ENCODE data around the gene SLC26A2. TPM values are rescaled to one million over a fixed set of nuclear protein-coding genes. Genes with fewer than 3 reads are reported as not detected.

SLC26A2 gene
- total RNA-seq, 1 donor from 2014 or later = 7.7 TPM

DNA sequence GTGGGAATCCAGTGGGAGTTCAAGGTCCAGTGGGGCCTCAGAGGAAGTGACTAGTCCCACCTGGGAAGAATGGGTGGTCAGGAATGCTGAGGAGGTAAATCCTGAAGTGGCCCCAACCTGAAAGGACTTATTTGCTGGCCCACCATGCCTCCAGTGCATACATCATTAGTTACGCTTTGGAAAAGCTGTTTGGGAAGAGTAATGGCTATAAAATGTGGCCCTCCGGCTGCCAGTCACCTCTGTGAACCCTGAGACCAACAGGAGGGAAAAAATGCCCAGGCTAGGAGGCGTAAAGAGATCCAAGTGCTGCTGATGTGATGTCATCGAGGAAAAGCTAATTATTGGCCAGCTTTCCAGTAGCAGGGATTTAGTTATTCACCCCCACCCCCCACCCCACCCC lies 2.7 kb upstream of the SLC26A2 start:
- Mint-ChIP-seq H3K27me3 (ENCODE audit: low read depth) (no peaks in the 10 kb centered on the region), H3K27ac (no peak overlapping the region), H3K4me1 (ENCODE audit: low read depth) (peaks cover 33% of the 10 kb centered on the region), H3K4me3 (ENCODE audit: low read depth) (no peak overlapping the region), H3K36me3 (ENCODE audit: low read depth) (peaks cover 3% of the 10 kb centered on the region), H3K9me3 (no peaks in the 10 kb centered on the region)
- intact Hi-C loops (cut with micrococcal nuclease) = no loop called here
- no peak for DNase-seq (ENCODE audit: low spot score)

DNA sequence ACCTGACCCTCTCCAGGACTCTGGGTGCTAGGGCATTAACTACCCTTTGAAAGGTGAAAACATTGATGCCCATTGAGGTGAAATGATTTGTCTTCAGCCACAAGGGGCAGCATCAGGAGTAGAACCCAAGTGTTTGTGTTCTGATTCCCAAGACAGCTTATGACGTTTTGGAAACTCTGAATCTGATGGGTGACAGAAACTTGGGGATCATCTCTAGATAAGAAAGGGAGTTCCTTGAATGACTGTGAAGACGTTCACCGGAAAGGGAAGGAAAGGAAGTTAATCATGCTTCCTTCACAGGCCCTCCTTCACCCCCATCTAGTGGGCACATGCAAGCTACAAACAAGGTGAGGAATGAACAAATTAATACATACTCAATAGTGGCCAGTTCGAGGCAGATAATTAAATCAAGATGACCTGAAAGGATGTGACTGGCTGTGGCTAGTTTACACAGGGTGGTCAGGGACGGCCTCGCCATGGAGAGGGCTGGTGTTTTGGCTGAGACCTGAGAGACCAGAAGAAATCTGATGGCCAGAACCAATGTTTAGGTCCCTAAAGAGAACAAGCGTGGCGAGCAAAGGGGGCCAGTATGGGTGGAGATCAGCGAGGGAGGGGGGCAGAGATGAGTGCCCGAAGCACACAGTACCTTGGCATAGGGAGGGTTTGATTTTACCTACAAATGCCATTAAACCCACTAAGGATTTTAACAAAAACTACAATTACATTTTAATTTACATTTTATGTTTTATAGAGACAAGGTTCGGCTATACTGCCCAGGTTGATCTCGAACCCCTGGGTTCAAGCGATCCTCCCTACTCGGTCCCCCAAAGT lies 937 bp upstream of the SLC26A2 start:
- H3K27ac Mint-ChIP-seq = peak overlapping the region; percentile 99
- DNase-seq (ENCODE audit: low spot score) = peak; percentile 36
- H3K9me3 Mint-ChIP-seq = no peaks in the 10 kb centered on the region
- H3K36me3 Mint-ChIP-seq (ENCODE audit: low read depth) = peaks cover 3% of the 10 kb centered on the region
- peaks cover 33% of the 10 kb centered on the region for H3K4me1 Mint-ChIP-seq (ENCODE audit: low read depth)
- peak overlapping the region; percentile 89 for H3K4me3 Mint-ChIP-seq (ENCODE audit: low read depth)
- no peaks in the 10 kb centered on the region for H3K27me3 Mint-ChIP-seq (ENCODE audit: low read depth)
- intact Hi-C loops (cut with micrococcal nuclease) = loop anchor here (1.0 to 5.0 kb wide), 6 partner anchors 19 to 612 kb away; partner anchors contain the start of genes GRPEL2, HMGXB3 and TIGD6

DNA sequence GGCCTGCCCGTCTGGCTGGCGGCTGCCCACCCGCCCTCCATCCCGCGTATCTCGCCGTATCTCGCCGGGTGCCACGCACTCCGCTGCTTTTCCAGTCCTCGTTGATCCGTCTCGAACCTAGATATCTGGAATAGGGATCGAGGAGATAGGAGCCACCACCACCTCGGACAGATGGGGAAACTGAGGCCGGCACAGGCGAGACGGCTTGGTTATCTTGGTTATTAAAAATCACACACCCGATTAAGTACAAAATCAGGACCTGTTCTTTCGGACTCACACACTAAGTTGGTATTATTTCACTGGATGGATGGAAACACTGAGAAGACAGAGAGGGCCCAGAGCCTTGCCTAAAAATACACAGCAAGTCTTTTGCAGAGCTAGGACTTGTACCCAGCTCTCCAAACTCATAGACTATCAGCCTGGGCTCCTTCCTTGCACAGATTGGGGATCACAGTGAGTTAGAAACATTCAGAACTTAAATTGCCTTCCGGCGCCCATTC lies 678 bp downstream of the SLC26A2 start:
- Mint-ChIP-seq H3K36me3 (ENCODE audit: low read depth) (peaks cover 3% of the 10 kb centered on the region), H3K4me3 (ENCODE audit: low read depth) (peak overlapping the region; percentile 89), H3K4me1 (ENCODE audit: low read depth) (peaks cover 33% of the 10 kb centered on the region), H3K27me3 (ENCODE audit: low read depth) (no peaks in the 10 kb centered on the region), H3K27ac (peak overlapping the region; percentile 30), H3K9me3 (no peaks in the 10 kb centered on the region)
- no peak for DNase-seq (ENCODE audit: low spot score)
- intact Hi-C loops (cut with micrococcal nuclease) = loop anchor here (5.0 kb wide), 2 partner anchors 109 to 614 kb away; partner anchors contain the start of gene GRPEL2

GRCh38 chr5:149961957-149962409 lies 1.4 kb downstream of the SLC26A2 start:
- no peaks in the 10 kb centered on the region for H3K9me3 Mint-ChIP-seq
- H3K27me3 Mint-ChIP-seq (ENCODE audit: low read depth) = no peaks in the 10 kb centered on the region
- peak overlapping the region; percentile 89 for H3K4me3 Mint-ChIP-seq (ENCODE audit: low read depth)
- no peak overlapping the region for H3K27ac Mint-ChIP-seq
- peaks cover 33% of the 10 kb centered on the region for H3K4me1 Mint-ChIP-seq (ENCODE audit: low read depth)
- intact Hi-C loops (cut with micrococcal nuclease) = loop anchor here (5.0 kb wide), 2 partner anchors 110 to 615 kb away; partner anchors contain the start of gene GRPEL2
- peaks cover 3% of the 10 kb centered on the region for H3K36me3 Mint-ChIP-seq (ENCODE audit: low read depth)
- DNase-seq (ENCODE audit: low spot score) = no peak

GRCh38 chr5:149962601-149963300 lies 2.2 kb downstream of the SLC26A2 start:
- H3K36me3 Mint-ChIP-seq (ENCODE audit: low read depth) = peaks cover 3% of the 10 kb centered on the region
- DNase-seq (ENCODE audit: low spot score) = no peak
- intact Hi-C loops (cut with micrococcal nuclease) = loop anchor here (5.0 kb wide), 2 partner anchors 110 to 615 kb away; partner anchors contain the start of gene GRPEL2
- no peak overlapping the region for H3K4me3 Mint-ChIP-seq (ENCODE audit: low read depth)
- H3K27me3 Mint-ChIP-seq (ENCODE audit: low read depth) = no peaks in the 10 kb centered on the region
- H3K27ac Mint-ChIP-seq = no peak overlapping the region
- H3K9me3 Mint-ChIP-seq = no peaks in the 10 kb centered on the region
- peaks cover 34% of the 10 kb centered on the region for H3K4me1 Mint-ChIP-seq (ENCODE audit: low read depth)

- peaks cover 34% of the 10 kb centered on the region for H3K4me1 Mint-ChIP-seq (ENCODE audit: low read depth)
- H3K27me3 Mint-ChIP-seq (ENCODE audit: low read depth) = no peaks in the 10 kb centered on the region
- H3K4me3 Mint-ChIP-seq (ENCODE audit: low read depth) = no peak overlapping the region
- intact Hi-C loops (cut with micrococcal nuclease) = loop anchor here (5.0 kb wide), 2 partner anchors 111 to 616 kb away; partner anchors contain the start of gene GRPEL2
- peaks cover 3% of the 10 kb centered on the region for H3K36me3 Mint-ChIP-seq (ENCODE audit: low read depth)
- H3K27ac Mint-ChIP-seq = no peak overlapping the region
- no peaks in the 10 kb centered on the region for H3K9me3 Mint-ChIP-seq
- no peak for DNase-seq (ENCODE audit: low spot score)
Observed at GRCh38 chr5:149963729-149964128, 3.2 kb downstream of the SLC26A2 start.

- Mint-ChIP-seq H3K4me1 (ENCODE audit: low read depth) (peaks cover 10% of the 10 kb centered on the region), H3K27ac (no peak overlapping the region), H3K9me3 (no peaks in the 10 kb centered on the region), H3K36me3 (ENCODE audit: low read depth) (peaks cover 3% of the 10 kb centered on the region), H3K4me3 (ENCODE audit: low read depth) (no peak overlapping the region), H3K27me3 (ENCODE audit: low read depth) (no peaks in the 10 kb centered on the region)
- intact Hi-C loops (cut with micrococcal nuclease) = no loop called here
- DNase-seq (ENCODE audit: low spot score) = no peak
Observed at GRCh38 chr5:149966946-149967345, 6.4 kb downstream of the SLC26A2 start.

- DNase-seq (ENCODE audit: low spot score) = no peak
- H3K36me3 Mint-ChIP-seq (ENCODE audit: low read depth) = no peaks in the 10 kb centered on the region
- intact Hi-C loops (cut with micrococcal nuclease) = no loop called here
- H3K4me1 Mint-ChIP-seq (ENCODE audit: low read depth) = peaks cover 1% of the 10 kb centered on the region
- no peak overlapping the region for H3K4me3 Mint-ChIP-seq (ENCODE audit: low read depth)
- no peak overlapping the region for H3K27ac Mint-ChIP-seq
- H3K9me3 Mint-ChIP-seq = no peaks in the 10 kb centered on the region
- no peaks in the 10 kb centered on the region for H3K27me3 Mint-ChIP-seq (ENCODE audit: low read depth)
Observed at GRCh38 chr5:149969181-149969930, 8.8 kb downstream of the SLC26A2 start.

GRCh38 chr5:149975409-149975808 lies 14.9 kb downstream of the SLC26A2 start:
- intact Hi-C loops (cut with micrococcal nuclease) = no loop called here
- Mint-ChIP-seq H3K27ac (no peak overlapping the region), H3K27me3 (ENCODE audit: low read depth) (no peaks in the 10 kb centered on the region), H3K4me3 (ENCODE audit: low read depth) (no peak overlapping the region), H3K36me3 (ENCODE audit: low read depth) (peaks cover 6% of the 10 kb centered on the region), H3K4me1 (ENCODE audit: low read depth) (peaks cover 4% of the 10 kb centered on the region), H3K9me3 (no peaks in the 10 kb centered on the region)
- DNase-seq (ENCODE audit: low spot score) = no peak

DNA sequence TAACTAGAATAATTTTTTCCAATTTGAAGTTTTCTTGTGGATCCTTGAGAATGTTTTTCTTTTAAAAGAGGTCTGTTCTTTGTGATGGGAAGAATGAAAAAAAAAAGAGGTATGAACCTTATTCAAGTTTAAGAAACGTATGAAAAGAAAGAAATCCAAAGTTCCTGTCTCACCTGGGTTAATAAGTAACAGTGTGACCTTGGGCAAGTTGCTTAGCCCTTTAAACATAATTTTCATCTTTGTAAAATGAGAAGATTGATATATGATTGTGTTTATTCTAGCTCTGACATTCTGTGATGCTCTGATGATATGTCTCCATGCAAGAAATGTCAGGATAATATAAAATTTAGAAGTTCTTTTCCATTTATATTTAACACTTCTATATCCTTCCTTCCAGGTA lies 19.3 kb downstream of the SLC26A2 start:
- Mint-ChIP-seq H3K4me3 (ENCODE audit: low read depth) (no peak overlapping the region), H3K36me3 (ENCODE audit: low read depth) (peaks cover 12% of the 10 kb centered on the region), H3K27ac (no peak overlapping the region), H3K27me3 (ENCODE audit: low read depth) (no peaks in the 10 kb centered on the region), H3K9me3 (no peaks in the 10 kb centered on the region), H3K4me1 (ENCODE audit: low read depth) (peaks cover 4% of the 10 kb centered on the region)
- intact Hi-C loops (cut with micrococcal nuclease) = no loop called here
- no peak for DNase-seq (ENCODE audit: low spot score)

GRCh38 chr5:149981206-149981605 lies 20.6 kb downstream of the SLC26A2 start:
- Mint-ChIP-seq H3K4me3 (ENCODE audit: low read depth) (no peak overlapping the region), H3K27ac (no peak overlapping the region), H3K27me3 (ENCODE audit: low read depth) (no peaks in the 10 kb centered on the region), H3K36me3 (ENCODE audit: low read depth) (peaks cover 10% of the 10 kb centered on the region), H3K9me3 (no peaks in the 10 kb centered on the region), H3K4me1 (ENCODE audit: low read depth) (no peaks in the 10 kb centered on the region)
- no peak for DNase-seq (ENCODE audit: low spot score)
- intact Hi-C loops (cut with micrococcal nuclease) = no loop called here

GRCh38 chr5:149982505-149982904 lies 21.9 kb downstream of the SLC26A2 start:
- no peaks in the 10 kb centered on the region for H3K9me3 Mint-ChIP-seq
- H3K36me3 Mint-ChIP-seq (ENCODE audit: low read depth) = peaks cover 9% of the 10 kb centered on the region
- no peak overlapping the region for H3K4me3 Mint-ChIP-seq (ENCODE audit: low read depth)
- DNase-seq (ENCODE audit: low spot score) = no peak
- intact Hi-C loops (cut with micrococcal nuclease) = no loop called here
- H3K27ac Mint-ChIP-seq = no peak overlapping the region
- no peaks in the 10 kb centered on the region for H3K27me3 Mint-ChIP-seq (ENCODE audit: low read depth)
- no peaks in the 10 kb centered on the region for H3K4me1 Mint-ChIP-seq (ENCODE audit: low read depth)

All from activated T-helper 2 cell treated with anti-CD3 and anti-CD28 coated beads, Interferon-gamma antibody, Interleukin-2, Interleukin-4, amounts not matched to agents 10 μg/mL and 5 μg/mL and 100 μg/mL, durations not matched to agents 14 hours and 24 hours and 36 hours (primary cell).